Measurements from ENCODE around the gene LRTM2. TPM values are rescaled to one million over a fixed set of nuclear protein-coding genes. Genes with fewer than 3 reads are reported as not detected.

Gene LRTM2
- total RNA-seq, 1 donor from 2014 or later = 14.6 TPM

GRCh38 chr12:1790444-1790843, 29.9 kb upstream of the LRTM2 start:
- H3K9me3 Mint-ChIP-seq (ENCODE audit: unreplicated experiment) = peaks cover 8% of the 10 kb centered on the region
- H3K4me3 Mint-ChIP-seq (ENCODE audit: unreplicated experiment) = no peak overlapping the region
- no peak for TF ChIP-seq CTCF (IDR thresholded peaks at IDR 0.05; ENCODE audit: partially characterized antibody, unreplicated experiment)
- peaks cover 3% of the 10 kb centered on the region for H3K27me3 Mint-ChIP-seq (ENCODE audit: unreplicated experiment)
- no peak for DNase-seq
- H3K36me3 Mint-ChIP-seq (ENCODE audit: unreplicated experiment) = no peaks in the 10 kb centered on the region
- peaks cover 11% of the 10 kb centered on the region for H3K4me1 Mint-ChIP-seq (ENCODE audit: low read depth, unreplicated experiment)
- H3K27ac Mint-ChIP-seq (ENCODE audit: unreplicated experiment) = no peak overlapping the region

GRCh38 chr12:1791104-1791841, 29.1 kb upstream of the LRTM2 start:
- TF ChIP-seq CTCF (IDR thresholded peaks at IDR 0.05; ENCODE audit: partially characterized antibody, unreplicated experiment) = peak; percentile 65
- Mint-ChIP-seq H3K4me1 (ENCODE audit: low read depth, unreplicated experiment) (peaks cover 6% of the 10 kb centered on the region), H3K27me3 (ENCODE audit: unreplicated experiment) (peaks cover 1% of the 10 kb centered on the region), H3K27ac (ENCODE audit: unreplicated experiment) (no peak overlapping the region), H3K4me3 (ENCODE audit: unreplicated experiment) (no peak overlapping the region), H3K36me3 (ENCODE audit: unreplicated experiment) (no peaks in the 10 kb centered on the region), H3K9me3 (ENCODE audit: unreplicated experiment) (peaks cover 4% of the 10 kb centered on the region)
- peak; percentile 63 for DNase-seq

GRCh38 chr12:1792406-1792805, 28.0 kb upstream of the LRTM2 start:
- no peak for DNase-seq

GRCh38 chr12:1793426-1794210, 26.7 kb upstream of the LRTM2 start:
- peaks cover 4% of the 10 kb centered on the region for H3K9me3 Mint-ChIP-seq (ENCODE audit: unreplicated experiment)
- no peak for DNase-seq
- H3K27ac Mint-ChIP-seq (ENCODE audit: unreplicated experiment) = no peak overlapping the region
- TF ChIP-seq CTCF (IDR thresholded peaks at IDR 0.05; ENCODE audit: partially characterized antibody, unreplicated experiment) = no peak
- H3K4me3 Mint-ChIP-seq (ENCODE audit: unreplicated experiment) = no peak overlapping the region
- H3K4me1 Mint-ChIP-seq (ENCODE audit: low read depth, unreplicated experiment) = peaks cover 4% of the 10 kb centered on the region
- no peaks in the 10 kb centered on the region for H3K36me3 Mint-ChIP-seq (ENCODE audit: unreplicated experiment)
- peaks cover 2% of the 10 kb centered on the region for H3K27me3 Mint-ChIP-seq (ENCODE audit: unreplicated experiment)

More at GRCh38 chr12:1792406-1792805, 28.0 kb upstream of the LRTM2 start:
- peaks cover 6% of the 10 kb centered on the region for H3K4me1 Mint-ChIP-seq (ENCODE audit: low read depth, unreplicated experiment)
- TF ChIP-seq CTCF (IDR thresholded peaks at IDR 0.05; ENCODE audit: partially characterized antibody, unreplicated experiment) = no peak
- peaks cover 2% of the 10 kb centered on the region for H3K27me3 Mint-ChIP-seq (ENCODE audit: unreplicated experiment)
- H3K9me3 Mint-ChIP-seq (ENCODE audit: unreplicated experiment) = peaks cover 4% of the 10 kb centered on the region
- no peak overlapping the region for H3K4me3 Mint-ChIP-seq (ENCODE audit: unreplicated experiment)
- H3K27ac Mint-ChIP-seq (ENCODE audit: unreplicated experiment) = no peak overlapping the region
- no peaks in the 10 kb centered on the region for H3K36me3 Mint-ChIP-seq (ENCODE audit: unreplicated experiment)
